HG02943 (cell line): ENCODE results near the gene BBS9.
"Not testable (repeated sequence)": the region's sequence is repeated elsewhere in the genome, so short reads cannot be mapped to it uniquely, and the experiment has no call there.

Experiments used
- ATAC-seq: cut with Tn5 transposase; IDR thresholded peaks from one replicate; pipeline ENCODE4 v1.9.1; 2021; ENCODE audit warnings: mild to moderate bottlenecking, low read depth, moderate library complexity; ENCODE audit not compliant: unreplicated experiment

BBS9 gene

GRCh38 chr7:33472348-33473025 is 343.1 kb downstream of the BBS9 start:
- no peak for ATAC-seq

GRCh38 chr7:33477719-33478480 is 348.5 kb downstream of the BBS9 start:
- no peak for ATAC-seq

GRCh38 chr7:33484476-33484875 is 355.1 kb downstream of the BBS9 start:
- ATAC-seq: not testable (repeated sequence)

- no peak for ATAC-seq
These were observed 356.6 kb downstream of the BBS9 start for GRCh38 chr7:33485747-33486493.

- ATAC-seq: no peak
These were observed 357.3 kb downstream of the BBS9 start for GRCh38 chr7:33486633-33487032.

GRCh38 chr7:33487998-33488682 is 358.8 kb downstream of the BBS9 start:
- ATAC-seq: no peak

GRCh38 chr7:33494474-33494873 is 365.1 kb downstream of the BBS9 start:
- no peak for ATAC-seq

GRCh38 chr7:33495207-33495606 is 365.8 kb downstream of the BBS9 start:
- no peak for ATAC-seq

GRCh38 chr7:33497051-33497450 is 367.7 kb downstream of the BBS9 start:
- ATAC-seq: no peak

GRCh38 chr7:33500703-33501701 is 371.6 kb downstream of the BBS9 start:
- ATAC-seq: no peak

GRCh38 chr7:33503014-33503413 is 373.6 kb downstream of the BBS9 start:
- ATAC-seq: no peak

- no peak for ATAC-seq
These were observed 374.4 kb downstream of the BBS9 start for GRCh38 chr7:33503736-33504135.

GRCh38 chr7:33504266-33504665 is 374.9 kb downstream of the BBS9 start:
- ATAC-seq: no peak

GRCh38 chr7:33509206-33509605 is 379.8 kb downstream of the BBS9 start:
- no peak for ATAC-seq

- no peak for ATAC-seq
These were observed 382.4 kb downstream of the BBS9 start for GRCh38 chr7:33511778-33512177.

- no peak for ATAC-seq
These were observed 387.2 kb downstream of the BBS9 start for GRCh38 chr7:33516568-33516967.

- ATAC-seq: no peak
These were observed 387.8 kb downstream of the BBS9 start for GRCh38 chr7:33517191-33517590.

- not testable (repeated sequence) for ATAC-seq
These were observed 397.6 kb downstream of the BBS9 start for GRCh38 chr7:33527008-33527407.

- not testable (repeated sequence) for ATAC-seq
These were observed 398.2 kb downstream of the BBS9 start for GRCh38 chr7:33527613-33528012.

- ATAC-seq: no peak
These were observed 399.7 kb downstream of the BBS9 start for GRCh38 chr7:33529070-33529469.
